CD4-positive, alpha-beta T cell treated with Interleukin-21 for 1 hour (primary cell): ENCODE results near the gene FBXL17.

Experiments
- DNase-seq: peaks from one replicate; pipeline ENCODE4 v3.0.0-alpha.2; 2020

The FBXL17 gene

DNA sequence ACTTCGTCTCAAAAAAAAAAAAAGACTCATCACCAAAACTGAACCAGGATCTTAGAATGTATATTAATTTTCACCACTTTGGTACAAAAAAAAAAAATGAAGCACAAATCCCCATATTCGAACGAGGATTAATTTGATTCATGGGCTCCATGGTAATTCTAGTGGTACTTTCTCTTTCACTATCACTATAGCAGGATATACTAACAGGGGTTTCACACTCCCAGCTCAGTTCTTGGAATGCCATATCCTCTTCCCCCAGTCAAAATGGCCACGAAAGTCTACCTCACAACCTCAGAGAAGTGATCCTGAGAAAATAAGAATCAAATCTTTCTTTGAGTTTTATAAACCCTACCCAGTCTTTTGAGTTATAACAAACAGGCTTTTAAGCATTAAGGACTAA is 235.7 kb downstream of the FBXL17 start:
- DNase-seq: no peak

GRCh38 chr5:108145351-108145750 is 236.5 kb downstream of the FBXL17 start:
- DNase-seq: no peak

DNA sequence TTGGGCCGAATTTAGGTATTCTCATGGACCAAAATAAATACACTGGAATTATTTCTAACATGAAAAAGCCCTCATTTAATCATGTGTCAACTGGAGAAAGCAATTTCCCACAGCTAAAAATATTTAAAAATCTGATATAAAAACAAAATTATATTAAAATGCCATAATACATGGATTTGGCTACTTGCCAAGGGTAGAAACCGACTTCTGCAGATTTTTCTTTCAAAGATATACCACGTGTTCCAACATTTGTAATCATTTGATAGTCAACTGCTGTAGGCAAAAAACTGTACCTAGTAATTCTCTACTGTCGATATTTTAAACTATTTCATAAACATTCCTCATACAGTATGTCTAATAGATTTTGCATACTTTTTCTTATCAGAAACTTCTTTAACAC is 237.6 kb downstream of the FBXL17 start:
- no peak for DNase-seq

DNA sequence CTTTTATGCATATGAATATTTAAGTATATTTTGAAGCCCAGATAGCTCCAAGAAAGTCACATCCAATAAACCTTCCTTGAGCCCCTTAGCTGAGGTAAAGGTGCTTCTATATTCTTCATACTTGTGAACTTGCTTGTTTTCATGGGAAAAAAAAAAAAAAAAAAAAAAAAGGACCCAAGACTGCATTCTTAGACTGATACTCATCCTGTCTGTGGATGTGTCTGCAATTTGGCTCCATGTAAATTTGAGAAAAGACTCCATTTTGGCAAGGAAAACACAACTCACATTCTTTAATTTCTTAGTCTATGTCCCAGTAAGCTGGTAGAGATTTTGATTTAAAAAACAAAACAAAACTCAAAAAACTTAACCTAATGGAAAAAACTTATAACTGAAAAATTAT is 238.3 kb downstream of the FBXL17 start:
- DNase-seq: no peak

DNA sequence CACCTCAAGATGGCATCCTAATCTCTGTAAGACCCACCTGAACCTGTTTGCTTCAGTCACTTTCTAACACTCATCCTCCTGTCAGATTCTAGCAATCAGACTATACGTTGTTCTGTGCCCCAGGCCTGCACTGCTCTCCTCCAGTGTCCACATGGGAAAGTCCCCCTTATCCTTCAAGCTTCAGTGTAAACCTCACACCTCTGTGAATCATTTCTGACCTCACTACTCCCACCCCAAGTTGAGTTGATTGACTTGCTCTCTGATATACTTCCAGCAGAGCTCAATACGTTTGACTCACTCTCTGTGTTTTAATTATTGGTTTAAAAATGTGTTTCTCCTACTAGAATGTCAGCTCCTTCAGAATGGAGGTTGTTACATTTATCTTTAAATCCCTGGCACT is 240.2 kb downstream of the FBXL17 start:
- no peak for DNase-seq

DNA sequence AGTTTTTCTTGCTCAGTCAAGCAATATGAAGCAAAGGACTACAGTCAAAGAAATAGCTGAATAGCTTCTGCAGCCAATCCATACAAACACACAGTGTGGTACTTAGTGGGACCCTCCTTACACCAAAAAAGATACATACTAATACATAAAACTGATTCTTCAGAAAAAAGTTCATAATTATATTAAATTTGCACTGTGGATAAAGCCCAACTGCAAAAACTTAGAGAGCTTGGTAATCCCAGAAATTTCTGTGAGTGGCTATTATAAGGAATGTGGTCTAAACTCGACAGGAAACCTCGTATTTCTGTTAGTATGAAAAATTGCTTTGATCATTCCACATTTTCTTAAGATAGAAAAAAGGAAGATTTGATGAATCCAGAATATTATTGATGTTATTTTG is 245.4 kb downstream of the FBXL17 start:
- DNase-seq: no peak

GRCh38 chr5:108129129-108129528 is 252.8 kb downstream of the FBXL17 start:
- no peak for DNase-seq

DNA sequence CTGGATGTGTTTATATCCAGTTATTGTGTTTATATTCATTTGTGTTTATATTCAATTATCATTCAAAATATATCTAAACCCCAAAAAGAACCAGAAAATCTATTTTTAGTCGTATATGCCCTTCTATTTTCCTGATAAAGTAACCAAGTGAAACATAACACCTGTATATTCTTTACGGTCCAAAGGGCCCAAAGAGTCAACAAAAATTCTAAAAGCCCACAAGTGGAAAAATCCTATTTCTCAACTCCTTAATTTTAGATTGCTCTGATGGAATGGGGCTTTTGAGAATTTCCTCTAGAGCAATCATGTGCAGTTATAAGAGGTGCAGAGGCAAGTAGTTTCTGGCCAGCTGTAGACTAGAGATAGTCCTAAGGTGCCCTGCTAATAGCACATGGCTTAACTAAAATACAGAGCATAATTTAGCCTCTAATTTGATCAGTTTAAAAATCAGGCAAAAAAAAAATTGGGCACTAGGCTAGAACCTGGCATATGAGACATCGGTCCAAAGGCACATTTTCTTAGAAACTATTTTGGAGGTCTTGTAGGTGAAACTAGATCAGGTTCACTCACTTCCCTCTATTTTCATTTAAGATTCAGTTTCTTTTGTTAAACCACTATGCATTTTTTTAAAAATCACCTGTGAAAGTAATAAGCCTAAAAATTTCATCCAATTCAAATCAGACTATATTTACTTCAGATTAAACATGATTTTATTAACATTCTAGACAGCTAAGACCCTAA is 256.0 kb downstream of the FBXL17 start:
- no peak for DNase-seq

GRCh38 chr5:108124596-108124995 is 257.3 kb downstream of the FBXL17 start:
- DNase-seq: no peak

DNA sequence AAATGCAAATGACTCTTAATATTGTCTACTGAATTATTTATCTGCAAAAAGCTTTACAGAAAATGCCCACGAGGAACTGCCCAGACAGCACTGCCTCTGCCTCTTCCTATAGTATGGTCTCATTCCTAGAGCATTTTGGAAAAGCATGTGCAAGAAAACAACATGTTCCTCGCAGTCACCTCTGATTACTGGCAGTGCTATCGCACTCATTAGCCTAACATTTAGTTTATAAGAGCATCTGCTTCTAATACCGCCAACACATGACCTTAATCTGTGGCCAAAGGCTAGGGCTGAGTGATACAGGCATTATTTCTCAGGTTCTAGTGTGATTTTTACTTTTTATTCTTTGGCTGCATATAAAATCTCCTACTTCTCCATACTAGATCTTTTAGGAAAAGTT is 259.2 kb downstream of the FBXL17 start:
- DNase-seq: no peak

DNA sequence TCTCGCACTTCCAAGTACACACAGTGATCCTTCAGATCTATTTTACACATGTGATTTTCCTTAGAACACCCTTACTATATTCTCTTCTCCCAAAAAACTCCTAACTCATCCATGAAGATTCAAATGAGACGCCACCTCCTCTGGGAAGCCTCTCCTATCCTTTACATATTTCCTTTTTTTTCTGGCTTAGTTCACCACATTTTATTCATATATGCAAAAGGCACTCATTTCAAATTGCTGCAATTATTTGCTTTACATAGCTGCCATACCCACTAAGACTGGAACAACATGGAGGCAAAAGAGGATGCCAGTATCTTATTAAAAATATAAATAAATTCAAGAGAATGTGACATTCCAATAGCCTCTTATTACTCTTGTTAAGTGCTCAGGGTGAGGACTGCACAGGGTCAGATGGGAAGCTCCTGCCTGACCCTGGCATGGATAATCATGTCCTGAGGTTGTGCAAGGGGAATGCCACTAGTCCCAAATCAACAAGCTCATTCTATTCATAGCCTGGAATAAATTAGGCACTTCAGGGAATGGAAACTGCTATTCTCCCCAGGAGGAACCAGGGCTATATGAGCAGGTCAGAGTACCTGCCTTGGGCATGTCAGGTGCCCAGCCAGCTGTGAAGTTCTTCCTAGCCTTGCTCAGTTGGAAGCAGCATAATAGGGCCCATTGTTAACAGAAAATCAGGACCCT is 262.9 kb downstream of the FBXL17 start:
- no peak for DNase-seq

DNA sequence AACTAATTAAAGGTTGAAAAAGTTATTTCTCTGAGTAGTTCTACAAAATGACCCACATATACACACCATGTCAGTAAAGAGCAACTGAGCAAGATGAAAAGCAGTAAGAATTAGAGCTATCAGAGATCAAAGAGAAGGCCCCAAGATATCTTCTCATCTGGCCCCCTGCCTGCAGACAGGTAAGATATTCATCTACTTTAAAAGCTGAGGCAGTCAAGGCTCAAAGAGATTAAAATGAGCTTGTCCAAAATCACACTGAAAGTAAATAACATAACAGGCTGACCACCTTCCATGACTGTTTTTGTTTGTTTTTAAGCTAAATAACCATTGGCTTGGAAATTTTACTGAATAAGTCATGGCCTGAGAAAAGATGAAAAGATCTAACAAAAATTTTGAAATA is 266.2 kb downstream of the FBXL17 start:
- DNase-seq: no peak

- no peak for DNase-seq
These were observed 267.9 kb downstream of the FBXL17 start for GRCh38 chr5:108113950-108114349.

GRCh38 chr5:108111736-108112135 is 270.2 kb downstream of the FBXL17 start:
- no peak for DNase-seq

- no peak for DNase-seq
These were observed 272.8 kb downstream of the FBXL17 start for GRCh38 chr5:108109059-108109458.

DNA sequence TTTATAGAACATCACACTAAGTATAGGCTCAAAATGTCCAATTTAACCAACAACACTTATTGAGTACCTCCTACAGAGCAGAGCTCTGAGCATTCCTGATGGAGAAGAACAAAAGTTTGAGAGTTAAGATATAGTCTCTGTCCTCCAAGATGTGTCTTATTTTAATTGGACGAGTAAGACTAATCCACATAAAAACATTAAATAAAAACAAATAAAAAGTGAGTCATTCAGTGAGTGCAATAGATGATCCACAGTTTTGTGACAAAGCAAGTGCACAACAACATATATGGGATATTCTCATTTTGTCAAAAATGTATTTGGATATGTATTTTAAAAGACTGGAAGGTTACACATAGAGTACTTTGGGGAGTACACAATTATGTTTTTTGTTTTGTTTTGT is 277.4 kb downstream of the FBXL17 start:
- DNase-seq: no peak

DNA sequence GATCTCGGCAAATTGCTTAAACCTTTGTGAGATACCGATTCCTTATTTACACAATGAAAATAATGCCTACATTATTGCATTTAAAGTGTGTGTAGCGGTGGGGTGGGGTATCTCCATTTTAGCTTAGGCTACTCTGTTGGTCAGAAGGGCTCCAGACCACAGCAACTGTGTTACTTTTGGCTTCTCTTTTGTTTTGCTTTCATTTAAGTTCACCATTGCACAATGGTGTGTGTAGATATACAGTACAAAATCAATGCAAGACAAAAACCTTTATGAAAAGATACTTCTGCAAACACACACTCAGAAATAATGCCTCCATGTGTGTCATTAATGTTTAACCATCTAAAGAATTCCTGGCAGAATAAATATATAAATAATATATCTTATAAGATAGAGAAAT is 279.4 kb downstream of the FBXL17 start:
- DNase-seq: no peak

DNA sequence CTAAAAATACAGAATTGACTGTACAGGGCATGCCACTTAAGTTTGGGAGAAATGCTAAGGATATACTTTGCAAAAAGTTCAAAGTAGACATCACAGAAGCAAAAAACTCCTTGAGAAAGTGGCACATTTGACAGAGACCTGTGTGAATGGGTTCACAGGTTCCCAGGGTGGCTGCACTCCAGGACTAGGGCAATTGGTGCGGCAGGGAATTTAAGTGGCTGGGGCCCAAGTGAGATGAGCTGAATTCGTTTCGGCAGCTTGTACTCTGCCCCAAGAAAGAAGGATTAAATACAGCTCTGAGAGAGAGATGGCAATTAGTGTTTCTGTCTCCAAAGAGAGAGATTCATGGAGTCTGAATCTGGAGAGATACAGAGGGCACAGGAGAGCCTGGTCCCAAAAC is 280.1 kb downstream of the FBXL17 start:
- DNase-seq: no peak

GRCh38 chr5:108101130-108101529 is 280.8 kb downstream of the FBXL17 start:
- DNase-seq: no peak

DNA sequence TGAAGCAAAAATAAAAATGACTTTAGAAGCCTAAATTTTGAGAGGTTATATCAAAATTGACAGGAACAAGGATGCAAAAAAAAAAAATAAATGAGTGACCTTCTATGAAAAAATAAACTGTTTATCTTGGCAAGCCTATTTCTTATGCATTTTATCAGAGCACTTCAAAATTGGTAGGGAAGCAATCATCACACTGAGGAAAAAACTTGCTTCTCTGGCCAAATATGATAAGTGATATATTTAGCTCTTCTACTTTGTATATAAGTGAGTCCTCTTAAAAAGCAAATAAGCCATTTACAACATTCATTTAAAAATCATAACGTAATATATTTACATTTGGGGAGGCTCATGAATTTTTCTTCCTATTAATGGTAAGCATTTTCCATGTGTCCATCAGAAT is 287.1 kb downstream of the FBXL17 start:
- DNase-seq: no peak

DNA sequence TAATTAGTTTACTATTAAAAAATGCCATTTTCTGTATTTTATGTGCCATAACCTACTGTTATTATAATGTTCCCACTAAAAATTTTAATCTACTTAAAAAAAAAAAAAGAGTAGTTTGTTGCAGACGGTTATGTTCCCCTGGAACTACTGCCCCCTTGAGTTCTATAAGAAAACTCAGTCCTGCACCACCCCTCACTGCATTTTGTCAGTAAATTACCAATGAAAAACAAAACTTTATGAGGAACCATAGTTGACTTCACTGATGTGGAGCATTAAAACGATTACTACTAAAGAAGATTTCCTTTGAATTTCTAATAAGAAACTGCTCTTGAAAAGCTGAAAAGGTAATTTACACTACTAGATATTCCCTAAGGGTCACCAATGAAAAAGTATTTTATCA is 288.7 kb downstream of the FBXL17 start:
- DNase-seq: no peak

GRCh38 chr5:108090946-108091345 is 291.0 kb downstream of the FBXL17 start:
- DNase-seq: no peak

DNA sequence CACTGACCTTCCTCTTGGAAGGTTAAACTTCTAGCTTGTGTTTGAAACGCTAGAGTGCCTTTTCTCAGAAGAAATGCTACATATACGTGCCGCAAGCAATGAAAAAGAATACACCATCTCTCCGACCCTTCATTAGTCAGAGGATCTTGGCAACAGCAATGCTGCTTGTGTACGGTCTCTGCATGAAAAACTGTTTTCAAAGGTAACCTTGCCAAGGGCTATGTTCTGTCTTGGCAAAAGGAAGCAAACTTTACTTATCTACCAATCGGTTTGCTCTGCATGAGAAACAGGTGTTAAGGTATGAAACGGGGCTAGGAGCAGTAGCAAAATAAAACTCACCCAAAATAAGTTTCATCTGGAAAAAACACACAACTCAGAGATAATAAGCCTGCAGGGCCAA is 297.8 kb downstream of the FBXL17 start:
- no peak for DNase-seq

GRCh38 chr5:108083232-108083631 is 298.7 kb downstream of the FBXL17 start:
- no peak for DNase-seq

DNA sequence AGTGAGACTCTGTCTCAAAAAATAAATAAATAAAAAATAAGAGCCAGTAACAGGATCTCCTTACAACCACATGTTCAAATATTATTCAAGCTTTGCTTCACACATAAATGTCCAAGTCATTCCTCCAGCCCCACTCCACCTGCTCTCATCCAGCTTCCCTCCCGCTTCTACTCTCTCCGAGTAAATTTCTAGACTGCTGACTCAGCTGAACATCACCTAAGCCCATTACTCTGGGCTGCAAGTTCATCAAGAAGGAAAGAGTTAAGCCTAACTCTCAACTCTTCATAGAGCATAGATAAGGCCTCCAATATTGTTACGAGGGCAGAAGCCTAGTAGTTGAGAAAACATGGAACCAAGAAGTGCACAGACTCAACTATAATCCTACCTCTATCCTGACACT is 300.2 kb downstream of the FBXL17 start:
- no peak for DNase-seq
